Measurements from ENCODE around the gene TNFRSF4. TPM values are rescaled to one million over a fixed set of nuclear protein-coding genes. Genes with fewer than 3 reads are reported as not detected.
A peak's percentile ranks its signal among the peaks of the same experiment; 100 is the strongest.

Gene TNFRSF4
- total and polyA plus RNA-seq, 9 of the 15 experiments (the other 6 are each of a cell fraction or from before 2014, with no cell fraction given): 0.07 to 0.44 (median 0.19) TPM; not detected in 5

GRCh38 chr1:1232796-1233566 lies 19.0 kb upstream of the TNFRSF4 start (continued):
- TF ChIP-seq SFPQ (IDR thresholded peaks at IDR 0.05; ENCODE audit: low read depth, low read length) (no peak), PCBP1 (IDR thresholded peaks at IDR 0.05; ENCODE audit: low read depth, low read length, poor library complexity, severe bottlenecking) (peak; percentile 21), CBX3 (IDR thresholded peaks at IDR 0.05; ENCODE audit: borderline replicate concordance in 1 of 2, low read length in 2 of 2) (peak in 1 of 2 experiments; percentile 10; a peak in 1 of 3 replicates), ZNF561 (CRISPR knock-in tag; conservative IDR thresholded peaks at IDR 0.05) (no peak), ZFPM2 (CRISPR knock-in tag; IDR thresholded peaks at IDR 0.05) (no peak), ZNF318 (IDR thresholded peaks at IDR 0.05; ENCODE audit: borderline replicate concordance in 1 of 2, low read depth in 1 of 2) (no peak), ZNF3 (CRISPR knock-in tag; IDR thresholded peaks at IDR 0.05) (no peak), CHD2 (IDR thresholded peaks at IDR 0.05; ENCODE audit: low read depth, low read length) (no peak), ZNF41 (CRISPR knock-in tag; conservative IDR thresholded peaks at IDR 0.05) (no peak), KAT2B (IDR thresholded peaks at IDR 0.05; ENCODE audit: low read depth, low read length) (no peak), NONO (IDR thresholded peaks at IDR 0.05; ENCODE audit: low read depth in 2 of 2, low read length in 1 of 2) (no peak), JUNB (CRISPR knock-in tag; conservative IDR thresholded peaks at IDR 0.05) (no peak), TSC22D4 (tag; IDR thresholded peaks at IDR 0.05) (no peak), ZNF23 (CRISPR knock-in tag; IDR thresholded peaks at IDR 0.05) (no peak)

All from K562 (cell line).